CD4-positive, CD25-positive, alpha-beta regulatory T cell (primary cell): ENCODE measurements around the gene DGKB. TPM values are rescaled to one million over a fixed set of nuclear protein-coding genes. Genes with fewer than 3 reads are reported as not detected.

Source experiments
- ATAC-seq, 2 donors: fragments of 150-1000 bp; cut with Tn5 transposase; one replicate each; pipeline ENCODE4 v1.10.0; 2021; ENCODE audit warnings: low read depth in 2 of 2, moderate number of reproducible peaks in 2 of 2, moderate library complexity in 1 of 2
- DNase-seq, 3 donors: peaks; one replicate each; pipeline versions ENCODE4 v3.0.0 to v3.0.0-alpha.2; 2012 to 2022; ENCODE audit warnings: mixed read lengths in 1 of 3
- H3K27ac ChIP-seq: one replicate; pipeline ENCODE4 v1.7.0; 2013; ENCODE audit warnings: mild to moderate bottlenecking, low read length; ENCODE audit not compliant: insufficient read depth, poor library complexity, severe bottlenecking
- H3K27me3 ChIP-seq: one replicate; pipeline ENCODE4 v1.7.0; 2013; ENCODE audit warnings: low read length; ENCODE audit not compliant: control insufficient read depth, insufficient read depth
- H3K36me3 ChIP-seq: one replicate; pipeline ENCODE4 v1.7.0; 2013; ENCODE audit warnings: mild to moderate bottlenecking, low read length, moderate library complexity; ENCODE audit not compliant: control insufficient read depth, insufficient read depth
- H3K4me1 ChIP-seq: 2 replicates; pipeline ENCODE4 v1.7.0; 2013; ENCODE audit warnings: mild to moderate bottlenecking, low read length; ENCODE audit not compliant: insufficient read depth, control insufficient read depth, poor library complexity, severe bottlenecking
- H3K4me3 ChIP-seq: one replicate; pipeline ENCODE4 v1.7.0; 2013; ENCODE audit warnings: low read depth, mild to moderate bottlenecking, low read length, moderate library complexity
- H3K9me3 ChIP-seq, 2 experiments: 1 replicate in 1 of 2; 2 replicates in 1 of 2; pipeline ENCODE4 v1.7.0; 2013; ENCODE audit warnings: low read length in 2 of 2, mild to moderate bottlenecking in 1 of 2, moderate library complexity in 1 of 2; ENCODE audit not compliant: control insufficient read depth in 2 of 2
- H3K27ac Mint-ChIP-seq, 3 donors: one replicate each; pipeline ENCODE4 v1.8.0; 2020 to 2022; ENCODE audit warnings: mild to moderate bottlenecking in 3 of 3, mixed read lengths in 3 of 3, moderate library complexity in 2 of 3
- H3K27me3 Mint-ChIP-seq: one replicate; pipeline ENCODE4 v1.8.0; 2022; ENCODE audit warnings: mild to moderate bottlenecking, mixed read lengths
- H3K36me3 Mint-ChIP-seq: one replicate; pipeline ENCODE4 v1.8.0; 2020; ENCODE audit warnings: mixed read lengths
- H3K4me1 Mint-ChIP-seq, 4 donors: one replicate each; pipeline ENCODE4 v1.8.0; 2020 to 2022; ENCODE audit warnings: mixed read lengths in 4 of 4, mild to moderate bottlenecking in 1 of 4
- H3K4me3 Mint-ChIP-seq, 4 donors: one replicate each; pipeline ENCODE4 v1.8.0; 2020 to 2022; ENCODE audit warnings: mild to moderate bottlenecking in 4 of 4, mixed read lengths in 4 of 4, moderate library complexity in 3 of 4
- H3K9me3 Mint-ChIP-seq, 7 donors: one replicate each; pipeline ENCODE4 v1.8.0; 2020 to 2022; ENCODE audit warnings: mixed read lengths in 7 of 7, mild to moderate bottlenecking in 3 of 7, moderate library complexity in 2 of 7
- polyA plus RNA-seq, 4 donors: library from polyadenylated mRNA; unstranded; fragments of 300-500 nt; fragmentation: Illumina TruSeq; gene quantifications; one replicate each; pipeline ENCODE4 v1.2.3, GENCODE V29; 2021
- total RNA-seq: library from RNA; stranded (reverse); gene quantifications from one replicate; pipeline ENCODE4 v1.2.3, GENCODE V29; 2022

DGKB gene
- total and polyA plus RNA-seq, 5 donors from 2014 or later = not detected

DNA sequence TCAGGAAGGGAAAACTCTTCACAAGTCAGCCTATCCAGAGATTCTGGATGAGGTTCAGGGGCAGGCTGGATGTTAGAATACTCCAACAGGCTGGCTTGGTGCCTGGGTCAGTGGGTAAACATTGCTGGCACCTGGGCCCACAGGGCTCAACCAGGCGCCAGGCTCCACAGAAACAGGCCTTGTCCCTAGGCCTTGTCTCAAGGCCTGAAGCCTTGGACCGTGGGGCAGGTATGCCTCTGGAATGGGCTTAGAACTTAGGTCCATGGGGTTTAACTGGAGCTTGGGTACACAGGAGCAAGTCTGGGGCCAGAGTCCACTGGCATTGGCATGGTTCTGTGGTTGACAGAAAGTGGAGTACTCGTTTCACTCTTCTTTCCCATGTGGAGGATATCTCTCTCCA, 650.1 kb downstream of the DGKB start:
- no peaks in the 10 kb centered on the region for H3K4me1 ChIP-seq
- H3K27ac Mint-ChIP-seq = no peak overlapping the region
- no peaks in the 10 kb centered on the region for H3K9me3 ChIP-seq
- DNase-seq = no peak
- H3K4me3 Mint-ChIP-seq = no peak overlapping the region
- H3K27me3 ChIP-seq = no peaks in the 10 kb centered on the region
- H3K4me3 ChIP-seq = no peak overlapping the region
- H3K9me3 Mint-ChIP-seq = peaks cover 0 to 14% (median 3%) of the 10 kb centered on the region in 7 donors
- no peaks in the 10 kb centered on the region for H3K36me3 Mint-ChIP-seq
- H3K4me1 Mint-ChIP-seq = no peaks in the 10 kb centered on the region
- ATAC-seq = no peak
- no peaks in the 10 kb centered on the region for H3K36me3 ChIP-seq
- no peaks in the 10 kb centered on the region for H3K27me3 Mint-ChIP-seq
- no peak overlapping the region for H3K27ac ChIP-seq

DNA sequence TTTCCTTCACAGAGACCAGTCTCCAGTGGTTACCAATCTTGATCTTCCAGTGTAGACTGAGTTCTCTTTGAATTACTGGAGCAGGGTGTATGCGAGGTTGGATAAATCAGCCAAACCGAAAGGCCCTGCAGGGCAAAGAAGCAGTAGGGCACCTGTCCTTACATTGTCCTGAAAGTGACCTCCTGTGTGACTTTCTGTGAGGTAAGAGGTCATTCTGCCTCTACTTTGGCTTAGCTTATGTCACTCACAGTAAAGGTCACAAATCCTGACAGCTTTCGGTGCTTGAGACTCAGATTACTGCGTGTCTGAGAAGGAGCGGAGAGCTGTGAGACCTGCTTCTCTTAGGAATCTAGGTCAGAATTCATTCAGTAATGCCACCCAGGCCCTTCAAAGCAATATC, 660.4 kb downstream of the DGKB start:
- H3K9me3 Mint-ChIP-seq = peaks cover 0 to 4% (median 0%) of the 10 kb centered on the region in 7 donors
- H3K27ac Mint-ChIP-seq = no peak overlapping the region
- Histone ChIP-seq H3K4me3 (no peak overlapping the region), H3K27me3 (no peaks in the 10 kb centered on the region), H3K4me1 (no peaks in the 10 kb centered on the region), H3K9me3 (no peaks in the 10 kb centered on the region), H3K36me3 (no peaks in the 10 kb centered on the region), H3K27ac (no peak overlapping the region)
- DNase-seq (no peak), ATAC-seq (no peak)
- no peaks in the 10 kb centered on the region for H3K36me3 Mint-ChIP-seq
- no peaks in the 10 kb centered on the region for H3K27me3 Mint-ChIP-seq
- H3K4me3 Mint-ChIP-seq = no peak overlapping the region
- no peaks in the 10 kb centered on the region for H3K4me1 Mint-ChIP-seq

DNA sequence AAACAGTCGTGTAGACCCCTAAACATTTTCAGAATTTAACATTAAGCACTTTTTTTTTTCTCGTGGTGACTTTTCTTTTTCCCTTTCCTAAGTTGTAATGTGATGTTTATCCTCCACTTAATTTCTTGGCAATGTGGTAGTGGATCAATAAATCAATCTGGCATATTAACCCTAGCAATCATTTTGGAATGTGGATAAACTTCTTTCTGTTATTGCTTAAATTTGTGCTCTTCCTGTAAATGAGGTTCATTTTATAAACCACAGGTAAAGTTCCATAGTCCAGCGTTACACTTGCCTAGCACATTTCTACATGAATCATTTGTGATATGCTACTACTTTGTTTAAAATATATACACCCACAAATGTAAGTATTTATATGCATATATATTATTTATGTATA, 665.7 kb downstream of the DGKB start:
- no peaks in the 10 kb centered on the region for H3K4me1 Mint-ChIP-seq
- no peaks in the 10 kb centered on the region for H3K27me3 ChIP-seq
- no peaks in the 10 kb centered on the region for H3K36me3 Mint-ChIP-seq
- no peak overlapping the region for H3K27ac ChIP-seq
- no peaks in the 10 kb centered on the region for H3K36me3 ChIP-seq
- no peak overlapping the region for H3K4me3 Mint-ChIP-seq
- ATAC-seq (no peak), DNase-seq (no peak)
- no peaks in the 10 kb centered on the region for H3K9me3 ChIP-seq
- no peak overlapping the region for H3K27ac Mint-ChIP-seq
- no peaks in the 10 kb centered on the region for H3K4me1 ChIP-seq
- no peak overlapping the region for H3K4me3 ChIP-seq
- no peaks in the 10 kb centered on the region for H3K27me3 Mint-ChIP-seq
- peaks cover 0 to 5% (median 0%) of the 10 kb centered on the region in 7 donors for H3K9me3 Mint-ChIP-seq

DNA sequence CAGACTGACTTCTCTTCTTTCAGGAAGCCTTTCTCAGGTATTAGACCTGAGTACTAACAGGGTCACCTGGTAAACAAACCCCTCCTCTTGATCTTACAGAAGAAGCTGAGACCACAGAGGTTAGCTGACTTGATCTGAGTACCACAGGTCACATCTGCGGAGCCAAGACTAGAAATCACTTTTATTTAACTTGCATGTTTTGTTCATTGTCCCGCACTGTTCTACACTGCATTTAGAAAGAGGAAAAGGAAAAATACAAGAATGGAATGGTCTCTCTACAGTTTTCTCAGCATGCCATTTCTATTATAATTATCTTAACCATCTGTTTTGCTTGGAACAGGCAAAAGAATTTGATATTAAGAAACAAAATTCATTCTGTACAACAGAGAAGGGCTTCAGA, 667.5 kb downstream of the DGKB start:
- Mint-ChIP-seq H3K4me3 (no peak overlapping the region), H3K9me3 (peaks cover 0 to 12% (median 1%) of the 10 kb centered on the region in 7 donors), H3K36me3 (no peaks in the 10 kb centered on the region), H3K4me1 (no peaks in the 10 kb centered on the region), H3K27ac (no peak overlapping the region), H3K27me3 (no peaks in the 10 kb centered on the region)
- Histone ChIP-seq H3K27me3 (no peaks in the 10 kb centered on the region), H3K4me1 (no peaks in the 10 kb centered on the region), H3K4me3 (no peak overlapping the region), H3K36me3 (no peaks in the 10 kb centered on the region), H3K27ac (no peak overlapping the region), H3K9me3 (no peaks in the 10 kb centered on the region)
- DNase-seq = no peak
- no peak for ATAC-seq

DNA sequence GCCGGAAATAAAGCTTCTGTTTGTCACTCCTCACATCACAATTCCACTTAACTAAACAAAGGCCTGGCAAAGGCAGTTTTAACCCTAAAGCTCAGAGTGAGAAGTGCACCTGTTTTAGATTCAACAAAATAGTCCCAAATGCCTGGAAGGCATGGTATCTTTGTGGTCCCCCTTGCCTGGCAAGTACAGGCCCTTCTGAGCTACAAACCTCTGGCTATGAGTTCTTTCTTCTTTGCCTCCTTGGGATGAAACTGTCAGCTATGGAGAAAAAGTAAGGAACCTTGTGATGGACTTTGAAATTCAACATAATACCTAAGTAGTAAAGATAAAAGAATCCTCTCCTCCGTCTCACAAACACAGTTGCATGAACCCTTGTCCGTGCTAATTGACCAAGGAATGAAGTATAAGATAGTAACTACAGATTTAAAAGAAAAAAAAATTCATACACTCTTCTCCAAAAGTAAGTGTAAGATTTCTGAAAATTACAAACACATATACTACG, 668.6 kb downstream of the DGKB start:
- no peaks in the 10 kb centered on the region for H3K4me1 Mint-ChIP-seq
- H3K36me3 ChIP-seq = no peaks in the 10 kb centered on the region
- no peak overlapping the region for H3K27ac Mint-ChIP-seq
- peaks cover 0 to 12% (median 1%) of the 10 kb centered on the region in 7 donors for H3K9me3 Mint-ChIP-seq
- no peaks in the 10 kb centered on the region for H3K27me3 Mint-ChIP-seq
- DNase-seq (no peak), ATAC-seq (no peak)
- no peaks in the 10 kb centered on the region for H3K27me3 ChIP-seq
- H3K27ac ChIP-seq = no peak overlapping the region
- no peak overlapping the region for H3K4me3 ChIP-seq
- no peaks in the 10 kb centered on the region for H3K9me3 ChIP-seq
- no peaks in the 10 kb centered on the region for H3K4me1 ChIP-seq
- H3K4me3 Mint-ChIP-seq = no peak overlapping the region
- no peaks in the 10 kb centered on the region for H3K36me3 Mint-ChIP-seq

DNA sequence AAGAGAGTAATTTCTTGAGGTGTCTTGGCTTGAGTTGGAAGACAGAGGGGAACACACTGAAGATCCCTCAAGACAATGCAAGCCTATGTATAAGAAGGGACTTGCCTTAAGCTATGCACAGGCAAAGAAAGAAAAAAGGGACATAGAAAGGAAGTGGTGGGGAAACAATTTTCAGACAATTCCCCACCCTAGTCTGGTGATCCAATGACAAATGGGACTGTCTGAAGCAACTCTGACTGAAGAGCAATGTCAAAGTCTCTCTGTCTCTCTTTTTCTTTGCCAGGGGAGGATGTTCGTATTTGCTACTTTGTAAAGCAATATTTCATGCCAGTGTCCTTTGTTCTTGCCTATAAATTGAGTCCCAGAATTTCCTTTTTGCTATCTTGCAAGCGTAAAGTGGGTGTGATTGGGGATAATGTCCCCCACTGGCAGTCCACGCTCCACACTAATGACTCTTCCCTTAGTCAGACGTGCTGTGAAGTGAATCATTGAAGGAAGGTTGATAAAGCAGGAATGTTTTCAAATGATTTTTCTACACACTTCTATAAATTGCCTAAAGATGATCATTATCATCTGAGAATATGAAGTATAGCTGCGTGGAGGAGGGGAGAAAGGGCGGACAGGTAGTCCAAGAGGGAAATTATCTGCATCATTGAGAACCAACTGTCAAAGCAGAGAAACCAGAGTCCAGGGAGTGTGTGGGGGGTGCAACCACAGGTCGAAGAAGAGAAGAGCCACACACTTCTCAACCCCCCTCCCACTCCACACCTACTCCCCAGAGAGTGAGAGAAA, 669.3 kb downstream of the DGKB start:
- Mint-ChIP-seq H3K27ac (no peak overlapping the region), H3K36me3 (no peaks in the 10 kb centered on the region), H3K9me3 (peaks cover 0 to 12% (median 1%) of the 10 kb centered on the region in 7 donors)

DNA sequence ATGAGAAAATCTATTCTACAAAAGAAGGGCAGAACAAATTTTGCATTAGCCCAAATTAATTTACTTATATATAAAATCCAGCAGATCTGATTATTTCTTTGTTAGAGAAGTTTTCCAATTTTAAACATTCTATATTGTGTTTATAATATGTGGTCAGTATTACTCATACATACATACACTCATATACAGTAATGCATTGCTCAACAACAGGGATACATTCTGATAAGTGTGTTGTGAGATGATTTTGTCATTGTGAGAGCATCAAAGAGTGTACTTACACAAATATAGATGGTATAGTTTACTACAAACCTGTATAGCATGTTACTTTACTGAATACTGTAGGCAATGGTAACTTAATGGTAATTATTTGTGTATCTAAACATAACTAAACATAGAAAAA, 673.5 kb downstream of the DGKB start:
- DNase-seq (no peak), ATAC-seq (no peak)
- H3K27me3 Mint-ChIP-seq = no peaks in the 10 kb centered on the region
- H3K9me3 Mint-ChIP-seq = peaks cover 0 to 10% (median 3%) of the 10 kb centered on the region in 7 donors
- no peak overlapping the region for H3K27ac Mint-ChIP-seq
- H3K4me1 Mint-ChIP-seq = no peaks in the 10 kb centered on the region
- Histone ChIP-seq H3K4me1 (no peaks in the 10 kb centered on the region), H3K4me3 (no peak overlapping the region), H3K27me3 (no peaks in the 10 kb centered on the region), H3K9me3 (no peaks in the 10 kb centered on the region), H3K36me3 (no peaks in the 10 kb centered on the region), H3K27ac (no peak overlapping the region)
- no peak overlapping the region for H3K4me3 Mint-ChIP-seq
- H3K36me3 Mint-ChIP-seq = no peaks in the 10 kb centered on the region

More for the DNA sequence above, 669.3 kb downstream of the DGKB start:
- Histone ChIP-seq H3K27ac (no peak overlapping the region), H3K9me3 (no peaks in the 10 kb centered on the region), H3K4me1 (no peaks in the 10 kb centered on the region), H3K4me3 (no peak overlapping the region), H3K27me3 (no peaks in the 10 kb centered on the region), H3K36me3 (no peaks in the 10 kb centered on the region)
- Mint-ChIP-seq H3K27me3 (no peaks in the 10 kb centered on the region), H3K4me1 (no peaks in the 10 kb centered on the region), H3K4me3 (no peak overlapping the region)
- DNase-seq (no peak), ATAC-seq (no peak)

DNA sequence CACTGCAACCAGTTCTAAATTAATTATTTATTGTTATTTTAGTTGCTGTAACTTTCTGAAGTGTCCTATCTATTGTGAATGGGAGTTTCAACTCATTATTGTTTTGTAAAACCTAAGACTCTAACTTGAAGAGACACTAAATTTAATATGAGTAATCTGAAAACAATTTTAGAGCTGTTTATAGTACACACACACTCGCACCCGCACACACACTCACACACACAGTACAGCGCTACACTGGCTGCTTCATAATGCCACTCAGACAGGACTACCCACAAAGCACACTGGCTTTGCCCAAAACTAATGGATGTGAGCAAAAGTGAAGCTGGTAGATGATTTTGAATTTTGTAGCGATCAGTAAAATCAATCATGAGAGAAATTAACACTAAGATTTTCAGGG, 674.2 kb downstream of the DGKB start:
- Mint-ChIP-seq H3K9me3 (peaks cover 0 to 10% (median 1%) of the 10 kb centered on the region in 7 donors), H3K27me3 (no peaks in the 10 kb centered on the region), H3K4me1 (no peaks in the 10 kb centered on the region), H3K4me3 (no peak overlapping the region), H3K27ac (no peak overlapping the region), H3K36me3 (no peaks in the 10 kb centered on the region)
- Histone ChIP-seq H3K36me3 (no peaks in the 10 kb centered on the region), H3K9me3 (no peaks in the 10 kb centered on the region), H3K27ac (no peak overlapping the region), H3K27me3 (no peaks in the 10 kb centered on the region), H3K4me1 (no peaks in the 10 kb centered on the region), H3K4me3 (no peak overlapping the region)
- DNase-seq (no peak), ATAC-seq (no peak)
